Stimulated activated CD4-positive, alpha-beta T cell treated with anti-CD3 and anti-CD28 coated beads, Interleukin-4, amount 100 ng/mL, for 4 hours (primary cell): Measurements from ENCODE around the gene RERE.
"Not testable (repeated sequence)": the region's sequence is repeated elsewhere in the genome, so short reads cannot be mapped to it uniquely, and the experiment has no call there.

Source experiments
- DNase-seq, 2 experiments: peaks; one replicate each; pipeline ENCODE4 v3.0.0-alpha.2; 2020

The RERE gene

DNA sequence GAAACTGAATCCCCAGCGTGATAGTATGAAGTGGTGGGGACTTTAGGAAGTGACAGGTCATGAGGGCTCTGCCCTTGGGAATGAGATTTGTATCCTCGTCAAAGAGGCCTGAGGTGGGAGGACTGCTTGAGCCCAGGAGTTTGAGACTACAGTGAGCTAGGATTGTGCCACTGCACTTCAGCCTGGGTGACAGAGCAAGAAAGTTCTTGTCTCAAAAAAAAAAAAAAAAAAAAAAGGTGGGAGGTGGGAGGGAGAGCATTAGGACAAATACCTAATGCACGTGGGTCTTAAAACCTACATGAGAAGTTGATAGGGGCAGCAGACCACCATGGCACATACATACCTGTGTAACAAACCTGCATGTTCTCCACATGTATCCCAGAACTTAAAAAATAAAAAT, 24.0 kb upstream of the RERE start:
- DNase-seq: no peak

DNA sequence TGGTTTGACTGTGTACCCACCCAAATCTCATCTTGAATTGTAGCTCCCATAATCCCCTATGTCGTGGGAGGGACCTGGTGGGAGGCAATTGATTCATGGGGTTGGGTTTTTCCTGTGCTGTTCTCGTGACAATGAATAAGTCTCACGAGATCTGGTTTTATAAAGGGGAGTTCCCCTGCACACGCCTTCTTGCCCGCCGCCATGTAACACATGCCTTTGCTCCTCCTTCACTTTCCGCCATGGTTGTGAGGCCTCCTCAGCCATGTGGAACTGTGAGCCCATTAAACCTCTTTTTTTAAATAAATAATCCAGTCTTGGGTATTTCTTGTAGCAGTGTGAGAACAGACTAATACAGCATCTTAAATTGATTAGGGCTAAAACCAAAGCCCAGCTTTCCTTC, 22.6 kb upstream of the RERE start:
- DNase-seq: no peak

DNA sequence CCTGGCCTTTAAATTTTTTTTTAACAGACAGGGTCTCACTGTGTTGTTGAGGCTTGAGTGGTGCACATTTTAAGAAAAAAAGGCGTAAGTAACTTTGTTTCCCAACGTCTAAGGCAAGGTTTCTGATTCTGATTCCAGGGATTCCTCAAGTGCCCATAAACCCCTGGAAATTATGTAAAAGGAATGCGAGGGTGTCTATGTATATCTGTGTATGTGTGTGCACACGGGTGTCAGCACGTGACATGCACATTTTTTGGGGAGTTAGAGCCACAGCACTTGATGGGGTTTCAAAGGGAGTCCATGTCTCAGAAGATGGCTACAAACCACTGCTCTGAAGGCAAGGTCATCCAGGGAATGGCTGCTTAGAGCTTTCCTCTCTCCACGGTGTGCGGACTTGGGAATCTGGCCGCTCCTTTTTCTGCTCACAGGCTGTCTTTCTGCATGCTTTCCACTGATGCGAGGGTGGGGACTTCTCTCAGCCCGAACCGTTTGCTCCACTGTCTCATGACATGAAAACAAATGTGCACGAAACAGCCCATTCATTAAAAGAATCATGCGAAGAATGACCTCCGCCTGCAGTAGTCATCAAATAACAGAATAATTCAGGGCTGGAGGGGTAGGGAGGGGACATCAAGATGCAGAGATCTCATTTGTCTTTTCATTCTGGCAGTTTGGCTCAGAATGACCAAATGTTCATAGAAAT, 18.7 kb upstream of the RERE start:
- DNase-seq: no peak

DNA sequence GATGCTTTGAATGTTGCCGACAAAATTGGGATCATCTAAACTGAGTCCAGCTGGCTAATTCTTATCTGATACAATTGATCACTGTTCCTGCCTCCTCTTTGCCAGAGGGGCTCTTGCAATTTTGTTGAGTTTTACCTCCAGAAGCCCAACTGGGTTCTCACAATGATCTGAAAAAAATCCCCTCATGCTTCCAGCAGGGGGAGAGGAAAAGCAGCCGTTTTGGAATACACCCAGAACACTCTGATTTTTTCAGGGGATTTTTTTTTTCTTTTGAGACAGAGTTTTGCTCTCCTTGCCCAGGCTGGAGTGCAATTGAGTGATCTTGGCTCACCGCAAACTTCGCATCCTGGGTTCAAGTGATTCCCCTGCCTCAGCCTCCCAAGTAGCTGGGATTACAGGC, 13.9 kb upstream of the RERE start:
- no peak for DNase-seq

DNA sequence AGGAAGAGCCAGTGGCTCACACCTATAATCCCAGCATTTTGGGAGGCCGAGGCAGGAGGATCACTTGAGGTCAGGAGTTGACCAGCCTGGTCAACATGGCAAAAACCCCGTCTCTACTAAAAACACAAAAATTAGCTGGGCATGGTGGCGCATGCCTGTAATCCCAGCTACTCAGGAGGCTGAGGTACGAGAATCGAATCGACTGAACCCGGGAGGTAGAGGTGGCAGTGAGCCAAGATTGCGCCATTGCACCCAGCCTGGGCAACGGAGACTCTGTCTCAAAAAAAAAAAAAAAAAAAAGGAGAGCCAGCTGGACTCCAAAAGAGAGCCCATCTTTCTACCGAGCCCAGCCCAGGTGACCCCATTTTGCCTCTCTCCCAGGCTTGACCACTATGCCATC, 13.3 kb upstream of the RERE start:
- not testable (repeated sequence) for DNase-seq

DNA sequence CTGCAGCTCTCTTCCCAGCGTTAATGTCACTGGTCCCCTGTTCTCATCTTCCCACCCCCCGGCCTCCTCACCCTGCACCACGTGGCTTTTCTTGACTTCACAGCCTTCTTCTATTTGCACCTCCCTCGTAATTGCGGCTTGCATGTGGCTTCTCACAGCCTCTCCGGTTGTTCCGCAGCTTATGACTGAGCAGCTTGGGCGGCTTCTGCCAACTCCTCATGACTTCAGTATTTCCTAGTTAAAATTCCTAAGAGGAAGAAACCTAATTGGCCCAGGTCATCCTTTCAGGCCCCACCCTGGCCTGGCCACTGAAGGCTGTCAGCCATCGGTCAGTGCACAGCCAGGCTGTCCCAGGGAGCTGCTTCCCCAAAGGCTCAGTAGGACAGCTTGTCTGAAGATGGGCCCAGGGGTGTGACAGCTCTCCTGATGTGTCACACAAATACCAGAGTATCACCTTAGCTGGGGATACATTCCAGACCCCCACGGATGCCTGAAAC, 8.6 kb upstream of the RERE start:
- DNase-seq: no peak

DNA sequence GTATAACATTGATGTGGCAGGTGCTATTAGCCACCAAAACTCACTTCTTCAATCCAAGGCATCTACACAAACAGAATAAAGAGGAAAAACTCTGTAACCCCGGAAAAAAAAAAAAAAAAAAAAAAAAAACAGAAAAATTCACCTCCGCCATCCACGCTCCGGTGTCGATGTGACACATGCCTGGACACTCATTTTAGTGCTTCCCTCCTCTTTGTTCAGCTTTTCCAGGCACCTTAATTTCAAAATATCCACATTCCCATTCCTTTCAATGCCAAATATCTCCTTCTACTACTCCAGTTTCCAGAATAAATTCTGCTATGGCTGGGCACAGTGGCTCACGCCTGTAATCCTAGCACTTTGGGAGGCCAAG, 5.8 kb upstream of the RERE start:
- DNase-seq: no peak

DNA sequence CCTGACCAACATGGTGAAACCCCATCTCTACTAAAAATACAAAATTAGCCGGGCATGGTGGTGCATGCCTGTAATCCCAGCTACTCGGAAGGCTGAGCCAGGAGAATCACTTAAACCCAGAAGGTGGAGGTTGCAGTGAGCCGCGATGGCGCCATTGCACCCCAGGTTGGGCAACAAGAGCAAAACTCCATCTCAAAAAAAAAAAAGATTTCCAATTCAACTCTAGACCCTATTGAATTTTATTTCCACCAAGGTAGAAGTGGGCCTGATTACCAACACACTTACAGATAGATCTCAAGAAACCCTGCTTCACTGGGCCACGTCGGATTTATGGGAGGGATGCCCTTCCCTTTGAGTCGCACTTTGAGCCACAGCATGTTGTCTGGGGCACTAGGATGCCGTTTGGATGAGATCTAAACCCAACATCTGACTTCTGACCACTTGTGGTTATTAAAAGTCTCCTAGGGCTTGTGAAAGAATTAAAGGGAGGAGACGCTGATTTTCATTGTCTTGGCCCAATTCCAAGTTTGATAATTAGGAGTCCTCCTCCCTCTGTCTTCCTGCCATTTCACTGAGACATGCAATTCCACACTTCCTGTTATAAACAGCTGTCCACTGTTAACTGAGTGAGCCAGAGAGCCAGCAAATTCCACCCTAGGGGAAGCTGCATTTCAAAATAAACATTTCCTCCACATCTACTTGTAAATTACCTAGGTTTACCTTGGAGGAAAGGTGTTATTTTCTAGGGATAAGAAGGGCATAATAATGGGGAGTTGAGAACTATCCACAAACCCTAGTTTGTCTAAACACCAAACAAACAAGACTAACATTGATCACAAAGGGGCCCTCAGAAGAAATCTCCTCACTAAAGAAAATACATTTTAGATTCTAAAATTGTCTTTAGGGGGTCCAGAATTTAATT, 5.2 kb upstream of the RERE start:
- no peak for DNase-seq

DNA sequence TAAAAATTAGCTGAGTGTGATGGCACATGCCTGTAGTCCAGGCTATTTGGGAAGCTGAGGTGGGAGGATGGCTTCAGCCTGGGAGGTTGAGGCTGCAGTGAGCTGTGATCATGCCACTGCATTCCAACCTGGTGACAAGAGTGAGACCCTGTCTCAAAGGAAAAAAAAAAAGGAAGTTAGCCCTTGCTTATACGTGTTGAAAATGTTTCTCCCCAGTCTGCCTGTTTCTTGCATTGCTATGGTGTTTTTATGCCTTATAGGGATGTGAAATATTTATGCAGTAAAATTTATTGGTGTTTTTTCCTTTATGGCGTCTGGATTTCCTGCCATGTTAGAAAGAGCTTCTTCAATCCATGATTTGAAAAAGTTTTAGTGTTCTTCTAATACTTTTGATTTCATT, 3.6 kb upstream of the RERE start:
- no peak for DNase-seq

DNA sequence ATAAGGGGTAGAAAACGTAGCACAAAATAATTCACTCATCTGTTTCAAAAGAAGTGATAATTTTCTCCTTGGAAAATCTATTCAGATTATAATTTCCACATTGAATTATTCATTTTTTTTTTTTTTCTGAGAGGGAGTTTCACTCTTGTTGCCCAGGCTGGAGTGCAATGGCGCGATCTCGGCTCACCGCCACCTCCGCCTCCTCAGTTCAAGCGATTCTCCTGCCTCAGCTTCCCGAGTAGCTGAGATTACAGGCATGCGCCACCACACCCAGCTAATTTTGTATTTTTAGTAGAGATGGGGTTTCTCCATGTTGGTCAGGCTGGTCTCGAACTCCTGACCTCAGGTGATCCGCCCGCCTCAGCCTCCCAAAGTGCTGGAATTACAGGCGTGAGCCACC, 1.3 kb upstream of the RERE start:
- DNase-seq: not testable (repeated sequence)

DNA sequence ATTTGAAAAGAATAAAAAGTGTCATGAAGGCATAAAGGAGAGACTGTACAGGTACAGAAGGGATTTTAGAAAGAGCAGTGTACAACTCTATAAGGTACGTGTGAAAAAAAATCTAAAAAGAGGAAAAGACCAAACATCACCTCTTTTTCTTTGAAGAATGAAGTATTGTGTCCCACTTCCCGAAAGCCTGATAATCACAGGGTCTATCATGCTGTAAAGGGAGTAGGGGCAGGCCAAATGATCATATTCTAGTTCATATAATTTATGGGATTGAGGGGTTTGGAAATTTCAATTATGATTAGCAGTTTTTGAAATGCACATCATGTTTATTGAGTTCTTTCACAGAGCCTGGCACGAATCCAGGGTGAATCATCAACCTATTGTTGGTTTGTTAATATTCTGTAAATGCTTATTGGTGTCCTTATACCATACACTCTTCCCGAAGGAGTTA, 910 bp upstream of the RERE start:
- no peak for DNase-seq

DNA sequence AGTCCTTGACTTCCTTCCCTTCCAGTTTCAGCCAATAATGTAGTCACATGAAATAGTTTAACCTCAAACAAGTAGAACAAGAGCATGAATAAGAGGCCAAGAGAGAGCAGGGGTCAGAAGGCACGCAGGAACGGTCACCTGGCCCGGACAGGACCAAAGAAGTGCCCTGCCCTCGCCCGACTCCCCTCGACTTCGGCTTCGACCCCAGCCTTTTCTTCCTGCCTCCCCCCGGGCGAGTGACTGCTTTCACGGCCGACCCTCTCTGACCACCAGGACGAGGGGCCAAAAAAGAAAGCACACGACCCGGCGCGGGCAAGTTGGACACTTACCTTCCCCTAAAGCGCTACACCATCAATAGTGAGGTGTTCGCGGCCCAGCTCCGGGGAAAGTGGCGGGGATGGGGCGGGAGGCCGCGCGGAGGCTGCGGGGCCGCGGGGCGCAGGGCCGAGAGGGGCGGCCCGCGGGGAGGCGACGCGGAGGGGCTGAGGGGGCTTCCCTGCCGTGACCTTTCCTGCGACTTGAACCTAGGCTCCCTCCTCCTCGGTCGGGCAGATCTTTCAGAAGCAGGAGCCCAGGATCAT, 519 bp downstream of the RERE start:
- peak in 1 of 2 experiments; percentile 11 for DNase-seq

DNA sequence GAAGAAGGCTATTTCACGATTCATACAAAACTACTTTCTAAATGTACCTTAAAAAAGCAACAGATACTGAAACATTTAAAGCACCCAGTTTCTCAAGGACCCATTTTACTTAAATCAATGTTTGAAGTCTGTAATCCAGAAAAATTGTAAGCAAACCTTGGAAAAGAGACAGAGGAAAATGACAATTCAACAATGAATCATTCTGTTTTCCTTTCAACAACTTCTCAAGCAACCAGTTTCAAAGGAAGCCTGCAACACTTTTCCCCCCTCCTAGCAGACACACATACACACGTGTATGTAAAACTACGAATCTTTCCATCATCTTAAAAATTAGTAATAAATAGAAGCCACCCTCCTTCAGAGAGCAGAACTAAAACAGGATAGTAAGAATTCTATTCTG, 1.2 kb downstream of the RERE start:
- no peak for DNase-seq

DNA sequence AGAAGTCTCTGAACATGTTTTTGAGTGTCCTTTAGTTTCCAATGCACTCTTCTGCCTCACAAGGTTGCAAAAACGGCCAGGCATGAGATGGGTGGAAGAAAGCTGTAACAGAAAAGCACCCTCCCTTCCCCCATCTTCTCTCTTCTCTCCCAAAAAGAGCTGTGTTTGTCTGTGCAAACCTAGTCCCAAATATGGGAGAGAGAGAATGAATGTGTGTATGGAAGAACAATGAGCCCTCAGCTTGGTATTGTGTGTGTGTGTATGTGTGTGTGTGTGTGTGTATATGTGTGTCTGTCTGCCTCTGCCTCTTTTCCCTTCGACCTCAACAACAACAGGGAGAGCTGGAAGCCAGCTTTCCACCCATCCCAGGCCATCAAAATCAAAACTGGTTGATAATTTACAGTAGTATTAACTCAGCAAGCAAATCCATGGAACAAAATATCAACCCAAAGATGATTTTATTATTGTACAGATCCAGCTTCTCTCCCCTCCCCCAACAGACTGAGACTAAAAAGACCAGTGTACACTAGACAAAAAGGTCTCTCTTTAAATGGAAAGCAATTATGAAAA, 1.8 kb downstream of the RERE start:
- no peak for DNase-seq

DNA sequence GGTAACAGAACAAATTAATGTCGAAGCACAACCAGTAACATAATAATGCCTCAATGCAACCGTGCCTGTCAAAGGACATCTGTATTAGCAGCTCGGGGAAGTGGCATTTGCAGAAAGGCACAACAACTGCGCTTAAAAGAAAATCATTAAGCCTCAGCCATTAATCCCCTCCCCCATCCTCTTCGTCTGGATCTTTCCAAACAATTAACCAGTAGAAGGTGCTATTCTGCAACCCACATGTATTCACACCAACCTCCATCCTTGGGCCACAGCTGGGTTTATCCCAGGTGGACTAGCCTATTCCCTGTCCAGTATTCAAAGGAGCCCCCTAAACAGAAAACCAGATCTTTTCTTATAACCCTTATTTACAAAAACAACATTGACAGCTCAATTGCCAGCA, 2.6 kb downstream of the RERE start:
- DNase-seq: no peak

DNA sequence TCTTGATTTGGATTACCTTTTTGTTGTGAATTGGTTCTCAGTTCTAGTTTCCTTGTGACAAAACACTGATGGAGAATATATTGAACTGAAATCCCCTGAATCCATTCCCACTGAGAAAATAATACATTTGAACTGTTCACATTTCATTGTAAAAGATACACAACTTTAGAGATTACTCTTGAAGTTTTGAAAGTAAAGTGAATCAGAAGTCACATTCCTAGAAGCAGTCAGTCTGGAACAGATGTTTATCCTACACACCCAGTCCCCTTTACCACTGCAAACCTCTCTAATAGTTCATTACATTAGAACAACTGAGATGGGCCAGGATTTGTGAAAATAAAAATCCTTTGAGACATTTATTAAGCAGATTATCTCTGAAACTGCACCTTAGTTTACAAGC, 3.4 kb downstream of the RERE start:
- DNase-seq: no peak

DNA sequence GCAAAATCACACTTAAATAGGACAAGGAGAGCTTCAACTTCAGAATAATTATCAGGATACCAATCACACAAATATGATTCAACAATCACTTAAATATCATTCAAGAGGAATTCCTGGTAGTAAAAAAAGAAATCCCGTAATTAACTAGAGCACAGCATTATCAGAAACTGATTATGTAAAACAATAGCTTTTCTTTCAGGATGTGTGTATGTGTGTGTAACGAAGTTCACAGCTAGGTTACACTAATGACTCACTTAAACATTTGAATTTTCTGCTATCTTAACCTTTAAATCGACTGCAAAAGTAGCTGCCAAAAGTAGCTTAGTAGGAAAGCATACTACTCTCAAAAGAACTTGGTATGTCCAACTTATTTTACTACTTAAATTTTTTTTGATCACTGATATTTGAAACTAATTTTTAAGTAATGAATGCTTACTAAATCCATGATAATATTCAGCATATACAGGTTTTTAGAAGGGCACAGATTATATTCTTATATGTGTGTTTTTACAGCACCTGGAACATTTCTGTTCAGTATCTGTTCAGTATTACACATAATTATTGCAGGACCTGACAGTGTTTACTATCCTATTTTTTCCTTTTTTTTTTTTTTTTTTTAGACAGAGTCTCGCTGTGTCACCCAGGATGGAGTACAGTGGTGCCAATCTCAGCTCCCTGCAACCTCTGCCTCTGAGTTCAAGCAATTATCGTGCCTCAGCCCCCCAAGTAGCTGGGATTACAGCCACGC, 4.2 kb downstream of the RERE start:
- DNase-seq: no peak

DNA sequence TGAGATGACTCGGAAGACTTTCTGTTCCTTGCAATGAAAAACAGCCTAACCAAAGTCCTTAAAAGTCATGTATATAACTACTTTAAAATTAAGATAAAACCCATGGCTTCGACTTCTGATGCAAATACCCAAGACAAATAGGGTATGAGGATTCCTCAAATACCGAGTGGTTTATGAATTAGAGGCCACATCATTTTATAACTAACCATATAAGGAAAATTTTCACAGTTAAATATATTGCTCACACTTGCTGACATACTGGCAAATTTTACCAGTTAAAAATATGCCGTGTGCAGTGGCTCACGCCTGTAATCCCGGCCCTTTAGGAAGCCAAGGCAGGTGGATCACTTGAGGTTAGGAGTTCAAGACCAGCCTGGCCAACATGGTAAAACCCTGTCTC, 5.4 kb downstream of the RERE start:
- no peak for DNase-seq

DNA sequence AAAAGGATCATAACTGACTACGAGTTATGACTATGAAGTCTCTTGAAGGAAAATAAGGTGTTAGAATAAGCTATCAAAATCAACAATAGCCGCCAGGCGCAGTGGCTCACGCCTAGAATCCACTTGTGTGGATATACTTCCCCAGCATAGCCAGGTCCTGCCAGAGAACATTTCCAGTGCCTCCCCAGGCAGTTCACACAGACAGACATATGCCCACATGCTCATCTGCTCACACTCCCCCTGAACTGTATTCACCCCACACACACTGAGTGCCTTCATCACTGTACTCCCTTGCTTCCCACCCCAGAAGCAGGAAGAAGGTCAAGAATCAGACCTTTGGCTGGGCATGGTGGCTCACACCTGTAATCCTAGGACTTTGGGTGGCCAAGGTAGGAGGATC, 6.5 kb downstream of the RERE start:
- no peak for DNase-seq

DNA sequence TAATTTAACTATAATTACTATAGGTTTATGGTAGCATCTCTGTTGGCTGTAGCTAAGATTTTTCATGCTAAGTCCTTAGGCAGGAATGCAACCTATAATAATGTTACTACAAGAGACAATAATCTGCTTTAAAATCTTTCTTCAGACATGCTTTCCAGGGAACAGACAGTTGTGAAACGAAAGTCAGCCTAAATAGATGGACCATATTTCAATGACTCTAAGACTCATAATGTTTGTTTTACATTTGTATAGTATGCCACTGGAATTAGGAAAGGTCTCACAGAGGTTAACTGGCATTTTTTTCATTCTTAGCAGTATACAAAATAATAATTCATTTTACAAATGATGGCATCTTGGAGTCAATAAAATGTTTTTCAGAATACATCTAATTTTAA, 8.1 kb downstream of the RERE start:
- DNase-seq: no peak

DNA sequence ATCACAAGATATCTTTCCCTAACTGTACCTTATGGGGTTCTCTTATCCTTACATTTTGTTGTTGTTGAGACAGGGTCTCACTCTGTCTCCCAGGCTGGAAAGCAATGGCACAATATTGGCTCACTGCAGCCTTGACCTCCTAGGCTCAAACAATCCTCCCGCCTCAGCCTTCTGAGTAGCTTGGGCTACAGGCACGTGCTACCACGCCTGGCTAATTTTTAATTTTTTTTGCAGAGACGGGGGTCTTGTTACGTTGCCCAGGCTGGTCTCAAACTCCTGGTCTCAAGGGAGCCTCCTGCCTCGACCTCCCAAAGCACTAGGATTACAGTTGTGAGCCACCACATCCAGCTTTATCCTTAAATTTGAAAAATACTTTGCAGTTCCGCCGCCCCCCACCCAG, 10.4 kb downstream of the RERE start:
- no peak for DNase-seq

DNA sequence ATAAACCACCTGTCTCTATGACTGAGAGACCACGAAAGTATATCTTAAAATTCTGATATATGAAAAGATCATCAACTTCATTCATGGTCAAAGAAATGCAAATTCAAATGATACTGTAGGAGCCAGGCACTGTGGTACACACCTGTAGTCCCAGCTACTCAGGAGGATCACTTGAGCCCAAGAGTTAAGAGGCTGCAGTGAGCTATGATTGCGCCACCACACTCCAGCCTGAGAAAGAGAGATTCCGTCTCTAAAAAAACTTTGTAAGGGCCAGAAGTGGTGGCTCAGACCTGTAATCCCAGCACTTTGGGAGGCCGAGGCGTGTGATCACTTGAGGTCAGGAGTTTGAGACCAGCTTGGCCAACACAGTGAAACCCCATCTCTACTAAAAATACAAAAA, 17.0 kb downstream of the RERE start:
- no peak for DNase-seq

DNA sequence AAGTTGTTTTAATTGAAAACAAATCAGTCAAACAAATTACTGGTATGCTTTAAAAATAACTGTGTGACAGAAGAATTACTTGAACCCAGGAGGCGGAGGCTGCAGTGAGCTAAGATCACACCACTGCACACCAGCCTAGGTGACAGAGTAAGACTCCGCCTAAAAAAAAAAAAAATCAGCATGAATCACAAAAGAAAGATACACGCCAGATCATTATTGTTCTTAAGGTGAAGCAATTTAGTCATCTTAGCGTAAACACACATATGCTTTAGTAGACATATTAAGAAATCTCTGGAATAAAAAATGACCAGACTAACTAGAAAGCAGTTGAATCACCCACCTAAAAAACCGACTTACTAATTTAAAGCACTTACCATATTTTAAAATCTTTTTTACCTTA, 20.2 kb downstream of the RERE start:
- DNase-seq: no peak
